H9 (cell line): ENCODE results near the gene USP14. TPM values are rescaled to one million over a fixed set of nuclear protein-coding genes. Genes with fewer than 3 reads are reported as not detected.

Experiments
- DNase-seq: peaks from one replicate; pipeline ENCODE4 v3.0.0-alpha.2; 2017
- H2AFZ ChIP-seq: one replicate; pipeline ENCODE4 v1.6.1; 2013; ENCODE audit warnings: mild to moderate bottlenecking, low read length, control low read depth, moderate library complexity
- H2AK5ac ChIP-seq: 2 replicates; pipeline ENCODE4 v1.6.1; 2013; ENCODE audit warnings: low read length, control low read depth, mixed read lengths; ENCODE audit not compliant: insufficient read length
- H2BK120ac ChIP-seq: one replicate; pipeline ENCODE4 v1.6.1; 2013; ENCODE audit warnings: low read depth, mild to moderate bottlenecking, low read length, control low read depth, inconsistent platforms; ENCODE audit not compliant: poor library complexity, severe bottlenecking
- H2BK12ac ChIP-seq: 2 replicates; pipeline ENCODE4 v1.6.1; 2013; ENCODE audit warnings: low read length, control low read depth, mixed read lengths, low read depth; ENCODE audit not compliant: insufficient read length
- H2BK15ac ChIP-seq: 2 replicates; pipeline ENCODE4 v1.6.1; 2013; ENCODE audit warnings: low read depth, low read length, control low read depth
- H2BK20ac ChIP-seq: one replicate; pipeline ENCODE4 v1.6.1; 2013; ENCODE audit warnings: low read depth, mild to moderate bottlenecking, low read length, control low read depth, inconsistent platforms; ENCODE audit not compliant: poor library complexity, severe bottlenecking
- H2BK5ac ChIP-seq: 2 replicates; pipeline ENCODE4 v1.6.1; 2013; ENCODE audit warnings: low read length, control low read depth, mixed read lengths; ENCODE audit not compliant: insufficient read length
- H3K14ac ChIP-seq: 2 replicates; pipeline ENCODE4 v1.6.1; 2013; ENCODE audit warnings: low read length, control low read depth; ENCODE audit not compliant: insufficient read depth
- H3K18ac ChIP-seq: 2 replicates; pipeline ENCODE4 v1.6.1; 2013; ENCODE audit warnings: low read depth, mild to moderate bottlenecking, mixed read lengths, low read length, control low read depth; ENCODE audit not compliant: insufficient read length
- H3K23ac ChIP-seq: 2 replicates; pipeline ENCODE4 v1.6.1; 2013; ENCODE audit warnings: low read length, control low read depth, mixed read lengths, low read depth; ENCODE audit not compliant: insufficient read length
- H3K23me2 ChIP-seq: 2 replicates; pipeline ENCODE4 v1.6.1; 2013; ENCODE audit warnings: low read depth, mild to moderate bottlenecking, mixed read lengths, low read length, control low read depth; ENCODE audit not compliant: insufficient read length, poor library complexity, severe bottlenecking
- H3K27ac ChIP-seq: 2 replicates; pipeline ENCODE4 v1.5.1; 2013; ENCODE audit warnings: low read length, control low read depth, mixed read lengths, low read depth; ENCODE audit not compliant: insufficient read length
- H3K27me3 ChIP-seq: 2 replicates; pipeline ENCODE4 v1.6.1; 2013; ENCODE audit warnings: low read length, control low read depth, inconsistent platforms; ENCODE audit not compliant: insufficient read depth
- H3K4ac ChIP-seq: 2 replicates; pipeline ENCODE4 v1.6.1; 2013; ENCODE audit warnings: low read depth, mild to moderate bottlenecking, control low read depth, inconsistent platforms, low read length, moderate library complexity
- H3K4me1 ChIP-seq: 2 replicates; pipeline ENCODE4 v1.6.1; 2013; ENCODE audit warnings: low read length, control low read depth, inconsistent platforms; ENCODE audit not compliant: insufficient read depth
- H3K4me2 ChIP-seq: 2 replicates; pipeline ENCODE4 v1.6.1; 2013; ENCODE audit warnings: low read length, control low read depth, mixed read lengths; ENCODE audit not compliant: insufficient read length, insufficient read depth
- H3K56ac ChIP-seq: 2 replicates; pipeline ENCODE4 v1.6.1; 2013; ENCODE audit warnings: low read depth, mild to moderate bottlenecking, mixed read lengths, low read length, control low read depth; ENCODE audit not compliant: insufficient read length
- H3K79me1 ChIP-seq: 2 replicates; pipeline ENCODE4 v1.6.1; 2013; ENCODE audit warnings: low read depth, mild to moderate bottlenecking, moderate library complexity, low read length, control low read depth, inconsistent platforms; ENCODE audit not compliant: insufficient read depth, poor library complexity, severe bottlenecking
- H3K79me2 ChIP-seq: 2 replicates; pipeline ENCODE4 v1.6.1; 2013; ENCODE audit warnings: low read length, control low read depth, inconsistent platforms; ENCODE audit not compliant: insufficient read depth
- H3K9ac ChIP-seq: 2 replicates; pipeline ENCODE4 v1.6.1; 2013; ENCODE audit warnings: low read length, control low read depth, mixed read lengths; ENCODE audit not compliant: insufficient read length; ENCODE audit errors: extremely low read depth
- H3K9me3 ChIP-seq: one replicate; pipeline ENCODE4 v1.6.1; 2013; ENCODE audit warnings: low read depth, low read length, inconsistent platforms; ENCODE audit not compliant: control insufficient read depth
- H3T11ph ChIP-seq: one replicate; pipeline ENCODE4 v1.6.1; 2013; ENCODE audit warnings: mild to moderate bottlenecking, low read length, control low read depth, inconsistent platforms
- H4K20me1 ChIP-seq: one replicate; pipeline ENCODE4 v1.6.1; 2013; ENCODE audit not compliant: control insufficient read depth, insufficient read length, insufficient read depth
- H4K5ac ChIP-seq: 2 replicates; pipeline ENCODE4 v1.6.1; 2013; ENCODE audit warnings: low read depth, mild to moderate bottlenecking, mixed read lengths, low read length, control low read depth; ENCODE audit not compliant: insufficient read length
- H4K8ac ChIP-seq: replicated peaks from 2 replicates; pipeline ENCODE4 v1.6.1; 2013; ENCODE audit warnings: low read length, control low read depth, mixed read lengths, low read depth; ENCODE audit not compliant: insufficient read length
- H4K91ac ChIP-seq: 2 replicates; pipeline ENCODE4 v1.6.1; 2013; ENCODE audit warnings: low read depth, mild to moderate bottlenecking, moderate library complexity, mixed read lengths, low read length, control low read depth; ENCODE audit not compliant: insufficient read length
- H3K27ac Mint-ChIP-seq, 3 experiments: 2 replicates in 2 of 3; 3 replicates in 1 of 3; pipeline ENCODE4 v1.8.0; 2020 to 2021; ENCODE audit warnings: mixed read lengths in 3 of 3, mild to moderate bottlenecking in 1 of 3, moderate library complexity in 1 of 3
- H3K27me3 Mint-ChIP-seq: 2 replicates; pipeline ENCODE4 v1.8.0; 2021; ENCODE audit warnings: low read depth, mild to moderate bottlenecking, moderate library complexity, mixed read lengths
- H3K36me3 Mint-ChIP-seq, 3 experiments: 2 replicates in 2 of 3; 3 replicates in 1 of 3; pipeline ENCODE4 v1.8.0; 2020 to 2021; ENCODE audit warnings: low read depth in 3 of 3, mixed read lengths in 3 of 3; ENCODE audit not compliant: insufficient read depth in 1 of 3
- H3K4me1 Mint-ChIP-seq, 2 experiments: 2 replicates each; pipeline ENCODE4 v1.8.0; 2020; ENCODE audit warnings: mixed read lengths in 2 of 2
- H3K4me3 Mint-ChIP-seq, 2 experiments: 2 replicates in 1 of 2; 3 replicates in 1 of 2; pipeline ENCODE4 v1.8.0; 2020 to 2021; ENCODE audit warnings: mild to moderate bottlenecking in 2 of 2, mixed read lengths in 2 of 2, moderate library complexity in 1 of 2
- H3K9me3 Mint-ChIP-seq, 2 experiments: 2 replicates in 1 of 2; 3 replicates in 1 of 2; pipeline ENCODE4 v1.8.0; 2020; ENCODE audit warnings: mild to moderate bottlenecking in 2 of 2, mixed read lengths in 2 of 2, moderate library complexity in 1 of 2
- CTCF ChIP-seq: fragments of 200-600 bp; sonication (generic); conservative IDR thresholded peaks from 3 replicates; pipeline ENCODE4 v1.8.0; 2021; ENCODE audit warnings: antibody characterized with exemption, mild to moderate bottlenecking
- WGBS: extraction: QIAGEN DNeasy Blood & Tissue Kit; methylation state at CpG from one replicate; pipeline ENCODE4 v1.1.7; 2013; ENCODE audit warnings: missing lambda C conversion rate, low lambda C conversion rate, mixed read lengths; ENCODE audit not compliant: insufficient read length; ENCODE audit errors: extremely low coverage; 5-methylcytosine and 5-hydroxymethylcytosine counted together
- total RNA-seq: library from RNA; stranded (reverse); gene quantifications from 2 replicates; pipeline ENCODE4 v1.2.1, GENCODE V29; 2021

The USP14 gene
- total RNA-seq, 1 experiment from 2014 or later: 92.1 TPM

GRCh38 chr18:159933-160332 is 1.6 kb downstream of the USP14 start:
- no peaks in the 10 kb centered on the region for H4K20me1 ChIP-seq
- H3K36me3 Mint-ChIP-seq: peaks cover 17 to 27% (median 21%) of the 10 kb centered on the region in 3 experiments; a peak in 6 of 7 replicates
- no peak for TF ChIP-seq CTCF
- H2BK20ac ChIP-seq: no peak overlapping the region
- no peaks in the 10 kb centered on the region for H3K9me3 ChIP-seq
- H2AFZ ChIP-seq: no peak overlapping the region
- H3K4me1 Mint-ChIP-seq: peaks cover 4 to 15% of the 10 kb centered on the region in 2 experiments
- H2BK5ac ChIP-seq: no peak overlapping the region
- no peak overlapping the region for H3K27ac ChIP-seq
- peaks cover 0 to 3% of the 10 kb centered on the region in 2 experiments; a peak in 1 of 5 replicates for H3K9me3 Mint-ChIP-seq
- no peak overlapping the region for H4K8ac ChIP-seq
- no peak overlapping the region for H3K18ac ChIP-seq
- H3K27me3 Mint-ChIP-seq: peaks cover 23% of the 10 kb centered on the region
- no peak overlapping the region for H3T11ph ChIP-seq
- no peak overlapping the region for H3K9ac ChIP-seq
- H3K56ac ChIP-seq: no peak overlapping the region
- no peaks in the 10 kb centered on the region for H3K4me1 ChIP-seq
- no CpG with 5 or more reads among the region's 15 CpGs for WGBS
- DNase-seq: no peak
- no peak overlapping the region for H2AK5ac ChIP-seq
- no peak overlapping the region for H2BK12ac ChIP-seq
- no peak overlapping the region for H3K23ac ChIP-seq
- no peak overlapping the region for H3K14ac ChIP-seq
- H3K4me3 Mint-ChIP-seq: peak overlapping the region; percentile 96 to 98
- no peaks in the 10 kb centered on the region for H3K23me2 ChIP-seq
- peaks cover 31% of the 10 kb centered on the region for H3K79me2 ChIP-seq
- no peak overlapping the region for H2BK15ac ChIP-seq
- no peak overlapping the region for H4K5ac ChIP-seq
- no peak overlapping the region for H2BK120ac ChIP-seq
- H3K4ac ChIP-seq: no peak overlapping the region
- no peaks in the 10 kb centered on the region for H3K79me1 ChIP-seq
- H4K91ac ChIP-seq: no peak overlapping the region
- H3K27ac Mint-ChIP-seq: no peak overlapping the region; a peak in 1 of 7 replicates
- no peak overlapping the region for H3K4me2 ChIP-seq
- peaks cover 4% of the 10 kb centered on the region; the same call in 1 of the 2 replicates for H3K27me3 ChIP-seq
